WTC11 (cell line): Measurements from ENCODE around the gene TRIM2. TPM values are rescaled to one million over a fixed set of nuclear protein-coding genes. Genes with fewer than 3 reads are reported as not detected.

Source experiments
- ATAC-seq: fragments of 200-7000 bp; cut with Tn5 transposase; 2 replicates; pipeline ENCODE4 v1.10.0; 2021; ENCODE audit warnings: mild to moderate bottlenecking, moderate library complexity
- CTCF ChIA-PET: fragments of 300-600 bp; sonication (Branson Sonifier 250); formaldehyde crosslinking; loops from one replicate; lab custom pipeline; 2021; ENCODE audit warnings: antibody characterized with exemption; lab: Charles Lee
- POLR2A ChIA-PET: fragments of 350-600 bp; sonication (Branson Sonifier 250); formaldehyde crosslinking; loops from one replicate; lab custom pipeline; 2021; ENCODE audit warnings: antibody characterized with exemption; lab: Charles Lee
- DNase-seq: peaks from one replicate; pipeline ENCODE4 v3.0.0; 2021; ENCODE audit warnings: low spot score
- H3K27ac Mint-ChIP-seq: 2 replicates; pipeline ENCODE4 v1.8.0; 2021; ENCODE audit warnings: mixed read lengths
- H3K27me3 Mint-ChIP-seq: 2 replicates; pipeline ENCODE4 v1.8.0; 2021; ENCODE audit warnings: low read depth, mild to moderate bottlenecking, moderate library complexity, mixed read lengths
- H3K36me3 Mint-ChIP-seq: 2 replicates; pipeline ENCODE4 v1.8.0; 2021; ENCODE audit warnings: mixed read lengths
- H3K4me1 Mint-ChIP-seq: 2 replicates; pipeline ENCODE4 v1.8.0; 2022; ENCODE audit warnings: mixed read lengths
- H3K4me3 Mint-ChIP-seq: 2 replicates; pipeline ENCODE4 v1.8.0; 2021; ENCODE audit warnings: mild to moderate bottlenecking, moderate library complexity, mixed read lengths
- H3K9me3 Mint-ChIP-seq: 2 replicates; pipeline ENCODE4 v1.8.0; 2021; ENCODE audit warnings: mixed read lengths
- ARID4B ChIP-seq: sonication (generic); formaldehyde crosslinking; IDR thresholded peaks from 2 replicates; pipeline ENCODE4 v1.8.0; 2023; ENCODE audit warnings: missing genetic modification reagents, mild to moderate bottlenecking, borderline replicate concordance
- ATF2 ChIP-seq: sonication (generic); formaldehyde crosslinking; IDR thresholded peaks from 2 replicates; pipeline ENCODE4 v1.8.1; 2022; ENCODE audit warnings: low read depth, missing genetic modification reagents, borderline replicate concordance
- CDX4 ChIP-seq: fragments of 250-450 bp; sonication (Bioruptor Pico); IDR thresholded peaks from 2 replicates; pipeline ENCODE4 v1.9.0; 2021; ENCODE audit warnings: moderate library complexity, mild to moderate bottlenecking, inconsistent platforms, borderline replicate concordance
- ESRRA ChIP-seq: sonication (generic); formaldehyde crosslinking; IDR thresholded peaks from 2 replicates; pipeline ENCODE4 v1.8.1; 2022; ENCODE audit warnings: mild to moderate bottlenecking, missing genetic modification reagents, borderline replicate concordance
- FOXP4 ChIP-seq: sonication (generic); formaldehyde crosslinking; IDR thresholded peaks from 2 replicates; pipeline ENCODE4 v1.8.0; 2022; ENCODE audit warnings: mild to moderate bottlenecking, missing genetic modification reagents
- GRHL2 ChIP-seq: fragments of 250-450 bp; sonication (Bioruptor Pico); IDR thresholded peaks from 2 replicates; pipeline ENCODE4 v1.8.0; 2022; ENCODE audit warnings: mild to moderate bottlenecking, moderate library complexity; ENCODE audit not compliant: insufficient replicate concordance, severe bottlenecking
- HMGXB4 ChIP-seq: sonication (generic); formaldehyde crosslinking; IDR thresholded peaks from 2 replicates; pipeline ENCODE4 v1.8.1; 2023; ENCODE audit warnings: mild to moderate bottlenecking, moderate library complexity, missing genetic modification reagents
- MXD4 ChIP-seq: fragments of 250-450 bp; sonication (Bioruptor Pico); IDR thresholded peaks from 2 replicates; pipeline ENCODE4 v1.8.0; 2021; ENCODE audit warnings: mild to moderate bottlenecking, moderate library complexity, borderline replicate concordance
- NFATC4 ChIP-seq: fragments of 250-450 bp; sonication (Bioruptor Pico); IDR thresholded peaks from 2 replicates; pipeline ENCODE4 v1.9.0; 2021; ENCODE audit warnings: mild to moderate bottlenecking
- NR1H2 ChIP-seq: sonication (generic); formaldehyde crosslinking; IDR thresholded peaks from 2 replicates; pipeline ENCODE4 v1.9.0; 2021; ENCODE audit warnings: mild to moderate bottlenecking, moderate library complexity, missing genetic modification reagents
- NR2C2 ChIP-seq: sonication (generic); formaldehyde crosslinking; IDR thresholded peaks from 2 replicates; pipeline ENCODE4 v1.8.0; 2022; ENCODE audit warnings: mild to moderate bottlenecking, missing genetic modification reagents
- NR3C1 ChIP-seq: sonication (generic); formaldehyde crosslinking; conservative IDR thresholded peaks from 2 replicates; pipeline ENCODE4 v1.8.1; 2023; ENCODE audit warnings: low read depth, mild to moderate bottlenecking, missing genetic modification reagents
- SMAD3 ChIP-seq: sonication (generic); formaldehyde crosslinking; IDR thresholded peaks from 2 replicates; pipeline ENCODE4 v1.8.0; 2022; ENCODE audit warnings: missing genetic modification reagents, mild to moderate bottlenecking, borderline replicate concordance
- TEAD1 ChIP-seq: sonication (generic); formaldehyde crosslinking; IDR thresholded peaks from 2 replicates; pipeline ENCODE4 v1.8.0; 2022; ENCODE audit warnings: mild to moderate bottlenecking, missing genetic modification reagents
- USF1 ChIP-seq: sonication (generic); formaldehyde crosslinking; IDR thresholded peaks from 2 replicates; pipeline ENCODE4 v1.8.0; 2022; ENCODE audit warnings: mild to moderate bottlenecking, missing genetic modification reagents
- ZBTB21 ChIP-seq: sonication (generic); formaldehyde crosslinking; IDR thresholded peaks from 2 replicates; pipeline ENCODE4 v1.8.1; 2023; ENCODE audit warnings: mild to moderate bottlenecking, missing genetic modification reagents, borderline replicate concordance
- ZNF138 ChIP-seq: sonication (generic); formaldehyde crosslinking; conservative IDR thresholded peaks from 2 replicates; pipeline ENCODE4 v1.8.1; 2022; ENCODE audit warnings: mild to moderate bottlenecking, moderate library complexity, missing genetic modification reagents
- ZNF317 ChIP-seq: sonication (generic); formaldehyde crosslinking; IDR thresholded peaks from 2 replicates; pipeline ENCODE4 v1.8.1; 2023; ENCODE audit warnings: low read depth, mild to moderate bottlenecking, moderate library complexity, missing genetic modification reagents, borderline replicate concordance
- ZNF512 ChIP-seq: sonication (generic); formaldehyde crosslinking; IDR thresholded peaks from 2 replicates; pipeline ENCODE4 v1.8.1; 2022; ENCODE audit warnings: missing genetic modification reagents, borderline replicate concordance
- total RNA-seq: library from RNA; stranded (reverse); gene quantifications from 3 replicates; pipeline ENCODE4 v1.2.3, GENCODE V29; 2021

Gene TRIM2
- total RNA-seq, 1 experiment from 2014 or later: 54.5 TPM

GRCh38 chr4:153191795-153192363 is 12.4 kb upstream of the TRIM2 start:
- ChIA-PET CTCF (interaction anchor here (1.3 kb wide), 1 partner anchor 49 kb away, joined by 3 read pairs; no protein-coding TSS in a partner anchor), POLR2A (no interaction called here)
- no peaks in the 10 kb centered on the region for H3K9me3 Mint-ChIP-seq
- TF ChIP-seq SMAD3 (CRISPR knock-in tag): no peak
- no peaks in the 10 kb centered on the region for H3K36me3 Mint-ChIP-seq
- no peak overlapping the region for H3K4me3 Mint-ChIP-seq
- H3K27me3 Mint-ChIP-seq: no peaks in the 10 kb centered on the region
- no peak overlapping the region for H3K27ac Mint-ChIP-seq
- DNase-seq: no peak
- ATAC-seq: peak; percentile 53
- peaks cover 14% of the 10 kb centered on the region for H3K4me1 Mint-ChIP-seq

GRCh38 chr4:153197301-153197700 is 6.9 kb upstream of the TRIM2 start:
- no peaks in the 10 kb centered on the region for H3K27me3 Mint-ChIP-seq
- CTCF ChIA-PET: interaction anchor here (0.7 kb wide), 1 partner anchor 35 kb away, joined by 3 read pairs; no protein-coding TSS in a partner anchor
- no peak overlapping the region for H3K4me3 Mint-ChIP-seq
- POLR2A ChIA-PET: no interaction called here
- ATAC-seq: no peak
- no peaks in the 10 kb centered on the region for H3K9me3 Mint-ChIP-seq
- no peak for TF ChIP-seq NFATC4 (CRISPR knock-in tag)
- TF ChIP-seq HMGXB4 (CRISPR knock-in tag): no peak
- no peak for TF ChIP-seq MXD4 (CRISPR knock-in tag)
- no peak for TF ChIP-seq USF1
- no peak for TF ChIP-seq ESRRA
- no peak for TF ChIP-seq ARID4B (CRISPR knock-in tag)
- no peak for TF ChIP-seq CDX4 (CRISPR knock-in tag)
- TF ChIP-seq ZBTB21 (CRISPR knock-in tag): no peak
- TF ChIP-seq NR1H2 (CRISPR knock-in tag): no peak
- no peak for TF ChIP-seq ZNF138 (CRISPR knock-in tag)
- H3K27ac Mint-ChIP-seq: no peak overlapping the region
- H3K36me3 Mint-ChIP-seq: no peaks in the 10 kb centered on the region
- DNase-seq: no peak
- no peaks in the 10 kb centered on the region for H3K4me1 Mint-ChIP-seq

GRCh38 chr4:153198719-153199118 is 5.5 kb upstream of the TRIM2 start:
- DNase-seq (no peak), ATAC-seq (no peak)
- Mint-ChIP-seq H3K27me3 (no peaks in the 10 kb centered on the region), H3K9me3 (no peaks in the 10 kb centered on the region), H3K4me1 (no peaks in the 10 kb centered on the region), H3K36me3 (no peaks in the 10 kb centered on the region), H3K4me3 (no peak overlapping the region), H3K27ac (no peak overlapping the region)
- CTCF ChIA-PET: no interaction called here
- POLR2A ChIA-PET: no interaction called here
- TF ChIP-seq ZNF512 (CRISPR knock-in tag) (no peak), GRHL2 (CRISPR knock-in tag) (no peak), TEAD1 (CRISPR knock-in tag) (no peak), NR2C2 (CRISPR knock-in tag) (no peak), FOXP4 (CRISPR knock-in tag) (no peak), ZNF317 (no peak), NR3C1 (no peak), ATF2 (no peak)
